GM19467 (cell line): ENCODE measurements around the gene SMIM38.
A peak's percentile ranks its signal among the peaks of the same experiment; 100 is the strongest.

Source experiments
- ATAC-seq: cut with Tn5 transposase; IDR thresholded peaks from one replicate; pipeline ENCODE4 v1.9.1; 2021; ENCODE audit warnings: mild to moderate bottlenecking, moderate library complexity; ENCODE audit not compliant: unreplicated experiment

SMIM38 gene

GRCh38 chr11:69157822-69158231 is 2.1 kb downstream of the SMIM38 start:
- ATAC-seq: no peak

- no peak for ATAC-seq
Observed at GRCh38 chr11:69158301-69159149, 2.8 kb downstream of the SMIM38 start.

GRCh38 chr11:69159150-69159852 is 3.6 kb downstream of the SMIM38 start:
- no peak for ATAC-seq

- ATAC-seq: no peak
Observed at GRCh38 chr11:69160296-69161116, 4.8 kb downstream of the SMIM38 start.

- ATAC-seq: no peak
Observed at GRCh38 chr11:69161117-69161407, 5.3 kb downstream of the SMIM38 start.

- no peak for ATAC-seq
Observed at GRCh38 chr11:69162505-69162904, 6.8 kb downstream of the SMIM38 start.

GRCh38 chr11:69163842-69164241 is 8.1 kb downstream of the SMIM38 start:
- ATAC-seq: no peak

GRCh38 chr11:69164824-69165223 is 9.1 kb downstream of the SMIM38 start:
- ATAC-seq: no peak

- ATAC-seq: no peak
Observed at GRCh38 chr11:69165775-69166174, 10.0 kb downstream of the SMIM38 start.

- peak; percentile 84 for ATAC-seq
Observed at GRCh38 chr11:69166218-69167115, 10.7 kb downstream of the SMIM38 start.

GRCh38 chr11:69167130-69167915 is 11.6 kb downstream of the SMIM38 start:
- peak; percentile 20 for ATAC-seq

GRCh38 chr11:69167916-69168691 is 12.4 kb downstream of the SMIM38 start:
- ATAC-seq: no peak

- no peak for ATAC-seq
Observed at GRCh38 chr11:69169479-69169878, 13.7 kb downstream of the SMIM38 start.

GRCh38 chr11:69170704-69171103 is 15.0 kb downstream of the SMIM38 start:
- ATAC-seq: no peak

GRCh38 chr11:69171476-69172240 is 15.9 kb downstream of the SMIM38 start:
- no peak for ATAC-seq

GRCh38 chr11:69172674-69173073 is 16.9 kb downstream of the SMIM38 start:
- ATAC-seq: no peak

GRCh38 chr11:69173331-69173730 is 17.6 kb downstream of the SMIM38 start:
- ATAC-seq: no peak

GRCh38 chr11:69173925-69174581 is 18.3 kb downstream of the SMIM38 start:
- no peak for ATAC-seq
